DND-41 (cell line): Measurements from ENCODE around the gene DPPA2.

Source experiments
- ATAC-seq: fragments of 200-7000 bp; cut with Tn5 transposase; 3 replicates; pipeline ENCODE4 v1.9.1; 2021; ENCODE audit warnings: low read depth; ENCODE audit not compliant: insufficient read depth
- DNase-seq: peaks from one replicate; pipeline ENCODE4 v3.0.0-alpha.2; 2020
- H2AFZ ChIP-seq: 2 replicates; pipeline ENCODE4 v1.6.0; 2012; ENCODE audit warnings: low read depth, low read length
- H3K27ac ChIP-seq: 2 replicates; pipeline ENCODE4 v1.5.1; 2012; ENCODE audit warnings: low read length, inconsistent platforms
- H3K27me3 ChIP-seq: fragments of 200-600 bp; sonication (generic); 2 replicates; pipeline ENCODE4 v1.6.0; 2012; ENCODE audit warnings: low read length, mild to moderate bottlenecking, inconsistent platforms; ENCODE audit not compliant: insufficient read depth, poor library complexity
- H3K36me3 ChIP-seq: 2 replicates; pipeline ENCODE4 v1.5.1; 2012; ENCODE audit warnings: low read length, inconsistent platforms; ENCODE audit not compliant: insufficient read depth
- H3K4me1 ChIP-seq: 2 replicates; pipeline ENCODE4 v1.5.1; 2012; ENCODE audit warnings: mild to moderate bottlenecking, low read length; ENCODE audit not compliant: insufficient read depth
- H3K4me2 ChIP-seq: 2 replicates; pipeline ENCODE4 v1.6.0; 2012; ENCODE audit warnings: mild to moderate bottlenecking, moderate library complexity, low read length, inconsistent platforms; ENCODE audit not compliant: insufficient read depth
- H3K4me3 ChIP-seq, 2 experiments: fragments of 200-600 bp in 1 of 2; shearing (Covaris generic) in 1 of 2; 2 replicates each; pipeline ENCODE4 v1.5.1; 2012 to 2016; ENCODE audit warnings: inconsistent platforms in 2 of 2, low read length in 2 of 2, mild to moderate bottlenecking in 2 of 2, low read depth in 1 of 2, moderate library complexity in 1 of 2
- H3K79me2 ChIP-seq: 2 replicates; pipeline ENCODE4 v1.6.0; 2012; ENCODE audit warnings: low read length, inconsistent platforms; ENCODE audit not compliant: insufficient read depth
- H3K9ac ChIP-seq: 2 replicates; pipeline ENCODE4 v1.6.0; 2012; ENCODE audit warnings: low read depth, mild to moderate bottlenecking, inconsistent platforms, low read length, moderate library complexity
- H3K9me3 ChIP-seq: 2 replicates; pipeline ENCODE4 v1.5.1; 2012; ENCODE audit warnings: low read length, moderate library complexity, mild to moderate bottlenecking, inconsistent platforms; ENCODE audit not compliant: insufficient read depth, severe bottlenecking
- H4K20me1 ChIP-seq: 2 replicates; pipeline ENCODE4 v1.6.0; 2012; ENCODE audit warnings: low read length; ENCODE audit not compliant: insufficient read depth
- EZH2 ChIP-seq: IDR thresholded peaks from 3 replicates; pipeline ENCODE4 v1.6.1; 2012; ENCODE audit warnings: borderline replicate concordance, low read depth, mild to moderate bottlenecking, moderate library complexity, low read length, inconsistent platforms; ENCODE audit not compliant: severe bottlenecking
- TF ChIP-seq, protein P1 (sequence below): IDR thresholded peaks from 2 replicates; pipeline ENCODE4 v1.5.1; 2012; ENCODE audit warnings: borderline replicate concordance, low read length, moderate library complexity, mild to moderate bottlenecking; ENCODE audit not compliant: poor library complexity, severe bottlenecking; ENCODE audit errors: extremely low read depth

DPPA2 gene

DNA sequence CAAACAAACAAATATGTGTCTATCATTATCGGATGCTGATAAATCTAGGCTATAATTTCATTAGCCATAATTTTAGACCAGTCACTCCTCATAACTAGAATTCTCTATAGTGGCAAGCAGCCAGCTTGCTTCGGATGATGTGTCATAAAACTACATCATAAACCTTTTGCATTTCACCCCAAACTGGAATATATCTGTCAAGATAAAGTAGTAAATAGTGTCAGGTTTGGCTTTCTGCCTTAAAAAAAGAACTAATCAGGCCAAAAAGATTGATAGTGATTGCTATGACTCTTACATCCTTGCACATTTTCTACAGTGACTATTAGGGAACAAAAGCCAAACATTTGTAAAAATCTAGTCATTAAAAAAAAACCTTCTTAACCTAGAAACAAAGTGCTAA is 51.0 kb downstream of the DPPA2 start:
- DNase-seq (no peak), ATAC-seq (no peak)
- no peak overlapping the region for H3K4me3 ChIP-seq
- no peak overlapping the region for H2AFZ ChIP-seq
- H3K4me2 ChIP-seq: no peak overlapping the region
- H3K36me3 ChIP-seq: no peaks in the 10 kb centered on the region
- no peak overlapping the region for H3K27ac ChIP-seq
- no peak for TF ChIP-seq EZH2
- TF ChIP-seq, protein P1, sequence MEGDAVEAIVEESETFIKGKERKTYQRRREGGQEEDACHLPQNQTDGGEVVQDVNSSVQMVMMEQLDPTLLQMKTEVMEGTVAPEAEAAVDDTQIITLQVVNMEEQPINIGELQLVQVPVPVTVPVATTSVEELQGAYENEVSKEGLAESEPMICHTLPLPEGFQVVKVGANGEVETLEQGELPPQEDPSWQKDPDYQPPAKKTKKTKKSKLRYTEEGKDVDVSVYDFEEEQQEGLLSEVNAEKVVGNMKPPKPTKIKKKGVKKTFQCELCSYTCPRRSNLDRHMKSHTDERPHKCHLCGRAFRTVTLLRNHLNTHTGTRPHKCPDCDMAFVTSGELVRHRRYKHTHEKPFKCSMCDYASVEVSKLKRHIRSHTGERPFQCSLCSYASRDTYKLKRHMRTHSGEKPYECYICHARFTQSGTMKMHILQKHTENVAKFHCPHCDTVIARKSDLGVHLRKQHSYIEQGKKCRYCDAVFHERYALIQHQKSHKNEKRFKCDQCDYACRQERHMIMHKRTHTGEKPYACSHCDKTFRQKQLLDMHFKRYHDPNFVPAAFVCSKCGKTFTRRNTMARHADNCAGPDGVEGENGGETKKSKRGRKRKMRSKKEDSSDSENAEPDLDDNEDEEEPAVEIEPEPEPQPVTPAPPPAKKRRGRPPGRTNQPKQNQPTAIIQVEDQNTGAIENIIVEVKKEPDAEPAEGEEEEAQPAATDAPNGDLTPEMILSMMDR: no peak
- no peaks in the 10 kb centered on the region for H3K79me2 ChIP-seq
- no peaks in the 10 kb centered on the region for H4K20me1 ChIP-seq
- no peak overlapping the region for H3K9ac ChIP-seq
- peaks cover 2% of the 10 kb centered on the region for H3K9me3 ChIP-seq
- no peaks in the 10 kb centered on the region for H3K4me1 ChIP-seq
- no peaks in the 10 kb centered on the region for H3K27me3 ChIP-seq

DNA sequence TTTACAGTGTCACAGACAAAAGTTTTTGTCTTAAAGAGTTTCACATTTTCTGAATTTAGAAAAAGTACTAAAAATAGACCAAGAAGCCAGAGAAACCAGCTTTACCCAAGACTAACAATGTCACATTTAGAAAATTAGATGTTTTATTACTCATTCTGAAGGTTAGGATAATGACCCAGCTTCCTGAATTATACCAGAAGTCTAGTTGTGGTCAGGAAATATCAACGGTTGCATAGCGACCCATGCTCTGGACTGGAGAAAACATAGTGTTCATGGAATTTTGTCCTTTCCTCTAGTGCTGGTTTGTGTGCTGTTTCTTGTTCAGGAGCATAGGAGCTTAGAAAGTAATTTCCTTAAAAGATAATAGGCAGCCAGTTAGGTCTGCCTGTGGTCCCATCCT is 59.0 kb downstream of the DPPA2 start:
- Histone ChIP-seq H3K4me3 (no peak overlapping the region), H3K79me2 (no peaks in the 10 kb centered on the region)

DNA sequence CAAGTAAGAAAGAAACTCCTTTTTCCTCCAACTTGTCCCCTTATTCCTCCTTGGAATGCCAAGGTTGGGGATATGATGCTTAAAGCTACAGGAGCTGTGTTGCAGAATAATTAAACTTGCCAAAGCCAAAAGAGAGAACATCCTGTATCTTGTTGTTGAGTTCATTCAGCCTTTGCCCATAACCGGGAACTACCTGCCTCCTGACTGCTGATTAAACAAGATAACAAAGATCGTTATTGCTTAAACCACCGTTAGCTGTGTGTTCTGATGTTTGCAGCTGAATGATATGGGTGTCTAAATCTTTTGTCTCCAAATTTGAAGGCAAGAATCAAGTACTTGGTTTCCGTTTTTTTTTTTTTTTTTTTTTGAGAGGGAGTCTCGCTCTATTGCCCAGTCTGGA is 61.5 kb downstream of the DPPA2 start:
- H3K4me3 ChIP-seq: no peak overlapping the region
- H2AFZ ChIP-seq: no peak overlapping the region
- ATAC-seq (no peak), DNase-seq (no peak)
- no peak overlapping the region for H3K4me2 ChIP-seq
- H3K4me1 ChIP-seq: no peaks in the 10 kb centered on the region
- H3K9me3 ChIP-seq: no peaks in the 10 kb centered on the region
- H4K20me1 ChIP-seq: no peaks in the 10 kb centered on the region
- no peaks in the 10 kb centered on the region for H3K79me2 ChIP-seq
- H3K9ac ChIP-seq: no peak overlapping the region
- H3K27ac ChIP-seq: no peak overlapping the region
- no peaks in the 10 kb centered on the region for H3K36me3 ChIP-seq
- TF ChIP-seq EZH2: no peak
- TF ChIP-seq, protein P1: no peak
- no peaks in the 10 kb centered on the region for H3K27me3 ChIP-seq

More for the DNA sequence above, 59.0 kb downstream of the DPPA2 start:
- no peaks in the 10 kb centered on the region for H3K27me3 ChIP-seq
- H3K36me3 ChIP-seq: no peaks in the 10 kb centered on the region
- TF ChIP-seq EZH2: no peak
- TF ChIP-seq, protein P1: no peak
- H4K20me1 ChIP-seq: no peaks in the 10 kb centered on the region
- ATAC-seq (no peak), DNase-seq (no peak)
- no peak overlapping the region for H3K4me2 ChIP-seq
- no peak overlapping the region for H3K9ac ChIP-seq
- H3K27ac ChIP-seq: no peak overlapping the region
- H3K4me1 ChIP-seq: no peaks in the 10 kb centered on the region
- no peak overlapping the region for H2AFZ ChIP-seq
- H3K9me3 ChIP-seq: no peaks in the 10 kb centered on the region

DNA sequence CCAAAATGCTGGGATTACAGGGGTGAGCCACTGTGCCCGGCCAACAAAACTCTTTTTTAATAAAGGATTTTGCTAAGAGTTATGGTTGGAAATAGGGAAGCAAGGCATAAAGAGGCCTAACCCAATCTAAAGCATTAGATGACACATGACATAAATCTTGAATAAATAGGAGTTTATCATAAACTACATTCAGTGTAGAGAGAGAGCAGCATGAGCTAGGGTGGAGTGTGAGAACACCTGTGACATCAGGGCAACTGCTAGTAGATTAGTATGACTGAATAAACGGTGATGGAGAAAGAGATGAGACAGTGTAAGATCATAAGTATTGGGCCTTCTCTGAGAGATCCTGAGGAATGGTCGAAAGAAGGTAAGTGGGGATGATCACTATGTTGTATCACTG is 63.7 kb downstream of the DPPA2 start:
- Histone ChIP-seq H3K27ac (no peak overlapping the region), H4K20me1 (no peaks in the 10 kb centered on the region), H3K4me1 (no peaks in the 10 kb centered on the region), H3K27me3 (no peaks in the 10 kb centered on the region), H2AFZ (no peak overlapping the region), H3K79me2 (no peaks in the 10 kb centered on the region), H3K9ac (no peak overlapping the region), H3K4me3 (no peak overlapping the region), H3K9me3 (no peaks in the 10 kb centered on the region), H3K4me2 (no peak overlapping the region), H3K36me3 (no peaks in the 10 kb centered on the region)
- TF ChIP-seq, protein P1: no peak
- no peak for TF ChIP-seq EZH2
- ATAC-seq (no peak), DNase-seq (no peak)
